Mesenchymal stem cell (in vitro differentiated cells and primary cell): ENCODE data around the gene SLU7.
A peak's percentile ranks its signal among the peaks of the same experiment; 100 is the strongest.

Experiments
- DNase-seq: peaks from one replicate; pipeline ENCODE4 v3.0.0-alpha.2; 2013
- H2AFZ ChIP-seq: one replicate; pipeline ENCODE4 v1.6.1; 2013; ENCODE audit warnings: low read depth, mild to moderate bottlenecking, control low read depth, inconsistent platforms, low read length, moderate library complexity
- H2AK5ac ChIP-seq: 2 replicates; pipeline ENCODE4 v1.6.1; 2013; ENCODE audit warnings: low read length, moderate library complexity, mild to moderate bottlenecking, inconsistent platforms; ENCODE audit not compliant: severe bottlenecking
- H2BK120ac ChIP-seq: one replicate; pipeline ENCODE4 v1.6.1; 2013; ENCODE audit warnings: low read depth, mild to moderate bottlenecking, inconsistent platforms, low read length, moderate library complexity
- H2BK12ac ChIP-seq, 2 experiments: one replicate each; pipeline ENCODE4 v1.6.1; 2013; ENCODE audit warnings: inconsistent platforms in 2 of 2, low read length in 2 of 2, mild to moderate bottlenecking in 2 of 2, moderate library complexity in 2 of 2, control low read depth in 1 of 2
- H2BK15ac ChIP-seq: one replicate; pipeline ENCODE4 v1.6.1; 2013; ENCODE audit warnings: mild to moderate bottlenecking, low read depth, inconsistent platforms; ENCODE audit not compliant: poor library complexity, severe bottlenecking
- H2BK5ac ChIP-seq: 2 replicates; pipeline ENCODE4 v1.6.1; 2013; ENCODE audit warnings: low read depth, mild to moderate bottlenecking, low read length, control low read depth, inconsistent platforms; ENCODE audit not compliant: poor library complexity, severe bottlenecking
- H3K14ac ChIP-seq, 2 experiments: one replicate each; pipeline ENCODE4 v1.6.1; 2013; ENCODE audit warnings: inconsistent platforms in 2 of 2, low read length in 2 of 2, control low read depth in 1 of 2, mild to moderate bottlenecking in 1 of 2, moderate library complexity in 1 of 2
- H3K18ac ChIP-seq, 2 experiments: one replicate each; pipeline ENCODE4 v1.6.1; 2013; ENCODE audit warnings: inconsistent platforms in 2 of 2, low read length in 2 of 2, control low read depth in 1 of 2, low read depth in 1 of 2, mild to moderate bottlenecking in 1 of 2
- H3K23ac ChIP-seq, 2 experiments: one replicate each; pipeline ENCODE4 v1.6.1; 2013; ENCODE audit warnings: inconsistent platforms in 2 of 2, low read length in 2 of 2, mild to moderate bottlenecking in 2 of 2, moderate library complexity in 2 of 2, control low read depth in 1 of 2
- H3K27ac ChIP-seq: 2 replicates; pipeline ENCODE4 v1.5.1; 2013; ENCODE audit warnings: mild to moderate bottlenecking, moderate library complexity, low read length, control low read depth, inconsistent platforms; ENCODE audit not compliant: poor library complexity, severe bottlenecking
- H3K27me3 ChIP-seq, 2 experiments: 2 replicates each; pipeline versions ENCODE4 v1.6.1 to v1.7.0; 2013; ENCODE audit warnings: low read length in 2 of 2, mild to moderate bottlenecking in 2 of 2, moderate library complexity in 2 of 2, control low read depth in 1 of 2, inconsistent platforms in 1 of 2; ENCODE audit not compliant: control insufficient read depth in 1 of 2, insufficient read depth in 1 of 2
- H3K36me3 ChIP-seq, 2 experiments: 2 replicates each; pipeline versions ENCODE4 v1.6.1 to v1.7.0; 2013; ENCODE audit warnings: low read length in 2 of 2, control low read depth in 1 of 2, inconsistent platforms in 1 of 2, low read depth in 1 of 2, mild to moderate bottlenecking in 1 of 2; ENCODE audit not compliant: insufficient read depth in 2 of 2, control insufficient read depth in 1 of 2
- H3K4ac ChIP-seq, 2 experiments: one replicate each; pipeline ENCODE4 v1.6.1; 2013; ENCODE audit warnings: inconsistent platforms in 2 of 2, low read length in 2 of 2, mild to moderate bottlenecking in 2 of 2, moderate library complexity in 2 of 2, control low read depth in 1 of 2, low read depth in 1 of 2
- H3K4me1 ChIP-seq: 2 replicates; pipeline ENCODE4 v1.6.1; 2013; ENCODE audit warnings: low read depth, low read length, control low read depth; ENCODE audit not compliant: control insufficient read depth, insufficient read depth
- H3K4me2 ChIP-seq: 2 replicates; pipeline ENCODE4 v1.6.1; 2013; ENCODE audit warnings: low read length, mild to moderate bottlenecking, inconsistent platforms; ENCODE audit not compliant: poor library complexity, severe bottlenecking
- H3K4me3 ChIP-seq, 2 experiments: 2 replicates each; pipeline versions ENCODE4 v1.5.1 to v1.7.0; 2013; ENCODE audit warnings: low read length in 2 of 2, mild to moderate bottlenecking in 2 of 2, control low read depth in 1 of 2, low read depth in 1 of 2; ENCODE audit not compliant: insufficient read depth in 1 of 2
- H3K79me1 ChIP-seq: replicated peaks from 2 replicates; pipeline ENCODE4 v1.6.1; 2013; ENCODE audit warnings: mild to moderate bottlenecking, control low read depth, low read length, inconsistent platforms; ENCODE audit not compliant: poor library complexity, severe bottlenecking
- H3K9ac ChIP-seq: 2 replicates; pipeline ENCODE4 v1.7.0; 2013; ENCODE audit warnings: mild to moderate bottlenecking, low read length, moderate library complexity
- H3K9me3 ChIP-seq: 2 replicates; pipeline ENCODE4 v1.7.0; 2013; ENCODE audit warnings: mild to moderate bottlenecking, low read length; ENCODE audit not compliant: control insufficient read depth
- H4K8ac ChIP-seq: one replicate; pipeline ENCODE4 v1.6.1; 2013; ENCODE audit warnings: inconsistent platforms, mild to moderate bottlenecking, low read length, moderate library complexity
- H4K91ac ChIP-seq: one replicate; pipeline ENCODE4 v1.6.1; 2013; ENCODE audit warnings: mild to moderate bottlenecking, low read length, inconsistent platforms
- WGBS: methylation state at CpG from one replicate; pipeline ENCODE4 v1.1.7; 2013; ENCODE audit warnings: mixed read lengths; 5-methylcytosine and 5-hydroxymethylcytosine counted together

Gene SLU7

DNA sequence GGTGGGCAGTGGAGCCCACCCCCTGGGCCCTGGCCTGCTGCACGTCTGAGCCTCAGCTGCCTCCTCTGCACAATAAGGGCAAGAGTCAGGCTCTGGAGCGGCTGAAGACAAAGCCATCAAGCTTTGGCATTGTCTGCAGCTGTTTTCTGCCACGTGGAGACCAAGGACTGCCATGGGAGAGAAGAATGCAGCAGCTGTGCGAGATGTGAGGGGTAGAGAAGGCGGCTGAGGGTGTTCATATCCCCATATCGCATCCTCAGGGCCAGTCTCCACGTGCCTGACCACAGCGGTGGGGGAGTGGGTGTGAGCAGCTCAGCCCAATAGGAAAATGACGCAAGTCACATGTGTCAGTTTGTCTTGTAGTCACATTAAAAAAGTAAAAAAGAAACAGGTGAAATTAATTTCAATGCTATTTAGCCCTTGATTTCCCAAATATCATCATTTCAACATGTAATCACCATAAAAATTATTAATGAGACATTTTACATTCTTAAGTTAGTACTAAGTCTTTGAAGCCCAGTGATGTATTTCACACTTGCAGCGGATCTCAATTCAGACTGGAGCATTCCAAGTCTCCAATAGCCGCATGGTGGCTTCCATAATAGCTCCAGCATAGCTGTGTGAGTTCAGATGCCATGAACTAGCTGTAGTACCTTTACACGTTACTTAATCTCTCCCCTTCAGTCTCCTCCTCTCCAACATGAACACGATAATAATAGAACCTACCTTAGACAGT, 55.1 kb downstream of the SLU7 start:
- H3K79me1 ChIP-seq, result no peaks in the 10 kb centered on the region
- H3K4me2 ChIP-seq, result no peak overlapping the region
- H2AFZ ChIP-seq, result no peak overlapping the region
- H2BK5ac ChIP-seq, result no peak overlapping the region
- H3K27ac ChIP-seq, result no peak overlapping the region
- H2BK12ac ChIP-seq, result peak overlapping the region in 1 of 2 experiments; percentile 21
- H3K18ac ChIP-seq, result peak overlapping the region; percentile 65 to 84
- no peak overlapping the region for H2BK120ac ChIP-seq
- no peak overlapping the region for H3K4me3 ChIP-seq
- peak overlapping the region; percentile 55 for H4K91ac ChIP-seq
- peak overlapping the region; percentile 64 for H3K9ac ChIP-seq
- H2BK15ac ChIP-seq, result no peak overlapping the region
- no peaks in the 10 kb centered on the region for H3K27me3 ChIP-seq
- no peak for DNase-seq
- no peak overlapping the region for H3K23ac ChIP-seq
- no peak overlapping the region for H3K14ac ChIP-seq
- no peaks in the 10 kb centered on the region for H3K36me3 ChIP-seq
- H2AK5ac ChIP-seq, result no peak overlapping the region
- peak overlapping the region in 1 of 2 experiments; percentile 62 for H3K4ac ChIP-seq
- no peaks in the 10 kb centered on the region for H3K9me3 ChIP-seq
- peak overlapping the region; percentile 79 for H4K8ac ChIP-seq
- H3K4me1 ChIP-seq, result no peaks in the 10 kb centered on the region
- WGBS, result 81% methylated on average over 12 of the region's 13 CpGs

DNA sequence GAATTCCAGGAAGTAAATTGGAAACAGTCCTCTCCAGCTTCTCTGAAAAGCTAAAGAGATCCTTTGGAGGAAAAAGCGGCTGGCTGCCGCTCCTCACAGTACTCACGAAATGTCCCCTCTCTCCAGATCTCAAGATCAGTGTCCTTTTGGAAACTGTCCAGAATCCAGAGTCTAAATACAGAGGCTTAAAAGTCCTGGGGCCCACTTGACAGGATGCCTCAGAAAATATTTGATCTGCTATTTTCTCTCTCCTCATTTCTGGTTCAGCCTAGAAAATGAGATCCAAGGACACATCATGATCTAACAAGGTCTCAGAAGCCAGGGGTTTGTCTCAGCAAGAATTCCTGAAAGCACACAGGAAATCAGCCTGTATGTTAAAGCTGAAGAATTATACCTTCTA, 55.7 kb downstream of the SLU7 start:
- Histone ChIP-seq H3K4ac (no peak overlapping the region), H2BK12ac (no peak overlapping the region), H3K23ac (no peak overlapping the region), H3K27ac (no peak overlapping the region), H2AFZ (no peak overlapping the region), H2BK120ac (no peak overlapping the region), H3K79me1 (no peaks in the 10 kb centered on the region), H3K4me2 (no peak overlapping the region), H3K4me3 (no peak overlapping the region), H4K91ac (no peak overlapping the region), H3K36me3 (no peaks in the 10 kb centered on the region), H4K8ac (no peak overlapping the region), H3K14ac (no peak overlapping the region), H3K4me1 (no peaks in the 10 kb centered on the region), H2BK5ac (no peak overlapping the region), H2AK5ac (no peak overlapping the region), H3K9ac (peak overlapping the region; percentile 64), H3K18ac (no peak overlapping the region), H3K9me3 (no peaks in the 10 kb centered on the region), H3K27me3 (no peaks in the 10 kb centered on the region), H2BK15ac (no peak overlapping the region)
- whole genome bisulfite sequencing, result 75% methylated on average over 3 of the region's 3 CpGs
- no peak for DNase-seq

DNA sequence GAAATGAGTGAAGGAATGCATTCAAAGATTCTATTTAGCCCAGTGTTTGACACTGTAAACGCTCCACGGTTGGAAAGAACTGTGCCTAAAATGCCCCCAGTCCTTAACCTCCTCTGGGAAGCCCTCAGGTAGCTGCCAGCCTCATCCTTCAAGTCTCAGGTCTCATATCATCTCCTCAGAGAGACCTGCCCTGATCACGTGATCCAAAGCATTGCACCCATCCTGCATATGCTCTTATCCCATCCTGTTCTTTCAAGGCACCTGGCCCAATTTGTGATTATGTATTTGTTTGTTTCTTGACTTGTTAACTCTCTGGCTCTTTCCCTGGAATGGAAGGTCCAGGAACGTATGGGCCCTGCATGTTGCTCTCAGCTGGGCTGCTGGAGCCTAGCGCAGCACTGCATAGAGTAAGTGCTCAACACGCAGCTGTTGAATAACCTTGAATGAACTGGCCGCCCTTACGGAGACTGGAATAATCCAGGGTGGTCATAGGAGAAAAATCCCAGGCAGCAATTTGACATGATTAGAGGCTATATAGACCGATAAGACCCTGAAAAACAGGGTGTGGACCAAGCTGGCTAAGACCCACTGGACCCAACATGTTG, 57.2 kb downstream of the SLU7 start:
- Histone ChIP-seq H2BK120ac (no peak overlapping the region), H3K27me3 (no peaks in the 10 kb centered on the region), H2BK15ac (no peak overlapping the region), H2AFZ (no peak overlapping the region), H3K23ac (no peak overlapping the region), H3K27ac (no peak overlapping the region), H4K91ac (no peak overlapping the region), H2BK5ac (no peak overlapping the region), H3K4me3 (no peak overlapping the region), H3K4me1 (no peaks in the 10 kb centered on the region), H3K79me1 (no peaks in the 10 kb centered on the region), H3K4ac (no peak overlapping the region), H2AK5ac (no peak overlapping the region), H3K9me3 (no peaks in the 10 kb centered on the region), H3K36me3 (no peaks in the 10 kb centered on the region), H3K9ac (no peak overlapping the region), H3K18ac (no peak overlapping the region), H3K4me2 (no peak overlapping the region), H4K8ac (no peak overlapping the region), H3K14ac (no peak overlapping the region), H2BK12ac (no peak overlapping the region)
- WGBS, result 85% methylated on average over 8 of the region's 9 CpGs
- DNase-seq, result no peak

DNA sequence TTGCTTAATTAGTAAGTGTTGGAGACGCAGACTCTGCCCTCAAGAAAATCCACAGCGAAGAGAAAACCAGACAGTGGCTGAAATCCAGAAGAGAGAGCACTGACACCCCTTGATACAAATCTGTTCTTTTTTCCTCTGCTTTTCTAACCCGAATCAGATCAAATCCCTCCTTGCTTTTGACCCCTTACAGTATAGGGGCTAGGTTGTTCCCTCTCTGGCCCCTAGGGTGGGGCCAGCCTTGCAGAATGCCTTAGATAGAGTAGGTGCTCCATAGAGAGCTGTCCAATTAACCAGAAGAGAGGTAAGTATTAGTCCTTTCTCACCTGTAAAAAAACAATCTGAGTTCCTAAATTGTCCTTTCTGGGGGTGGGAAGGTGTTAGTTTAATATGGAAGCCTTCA, 58.6 kb downstream of the SLU7 start:
- Histone ChIP-seq H3K27ac (no peak overlapping the region), H2BK12ac (no peak overlapping the region), H3K79me1 (no peaks in the 10 kb centered on the region), H4K8ac (no peak overlapping the region), H3K23ac (no peak overlapping the region), H3K27me3 (no peaks in the 10 kb centered on the region), H3K18ac (no peak overlapping the region), H3K4me2 (no peak overlapping the region), H3K9me3 (no peaks in the 10 kb centered on the region), H4K91ac (no peak overlapping the region), H2BK15ac (no peak overlapping the region), H3K36me3 (no peaks in the 10 kb centered on the region), H2BK120ac (no peak overlapping the region), H3K14ac (no peak overlapping the region), H3K4me3 (no peak overlapping the region), H2BK5ac (no peak overlapping the region), H2AFZ (no peak overlapping the region), H3K9ac (no peak overlapping the region), H3K4me1 (no peaks in the 10 kb centered on the region), H2AK5ac (no peak overlapping the region), H3K4ac (peak overlapping the region in 1 of 2 experiments; percentile 19)
- 79% methylated on average over 3 of the region's 3 CpGs for WGBS
- DNase-seq, result no peak
